8988T (cell line): Measurements from ENCODE around the gene RPL36.
"Not testable (repeated sequence)": the region's sequence is repeated elsewhere in the genome, so short reads cannot be mapped to it uniquely, and the experiment has no call there.

Experiments used
- DNase-seq: peaks from one replicate; pipeline ENCODE4 v3.0.0; 2011

Gene RPL36

DNA sequence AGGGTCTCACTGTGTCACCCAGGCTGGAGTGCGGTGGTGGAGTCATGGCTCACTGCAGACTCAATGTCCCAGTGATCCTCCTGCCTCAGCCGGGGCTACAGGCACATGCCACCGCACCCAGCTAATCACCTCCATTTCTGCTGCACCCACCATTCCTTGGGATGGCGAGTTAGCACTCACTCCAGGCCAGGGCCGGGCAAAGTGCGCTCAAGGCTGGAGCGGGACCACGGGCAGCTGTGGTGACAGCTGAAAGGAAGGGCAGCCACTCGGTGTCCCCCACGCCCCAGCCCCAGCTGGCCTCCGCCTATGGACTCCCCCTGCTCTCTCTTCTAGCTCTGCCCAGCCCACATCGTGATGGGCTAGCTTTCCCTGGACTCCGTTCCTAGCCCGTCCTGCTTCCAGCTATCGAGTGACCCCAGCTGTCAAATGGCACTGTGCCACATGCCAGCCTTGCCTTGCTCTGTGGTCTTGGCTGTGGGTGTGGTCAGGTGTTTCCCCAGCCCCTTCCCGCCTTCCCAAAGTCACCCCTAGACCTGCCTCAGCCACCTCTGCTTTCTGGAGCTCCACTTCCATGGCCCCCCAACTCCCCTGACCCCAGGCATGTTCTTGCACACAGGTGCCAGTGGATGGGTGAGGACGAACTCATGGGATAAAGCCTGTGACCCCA, 13.9 kb upstream of the RPL36 start:
- no peak for DNase-seq

DNA sequence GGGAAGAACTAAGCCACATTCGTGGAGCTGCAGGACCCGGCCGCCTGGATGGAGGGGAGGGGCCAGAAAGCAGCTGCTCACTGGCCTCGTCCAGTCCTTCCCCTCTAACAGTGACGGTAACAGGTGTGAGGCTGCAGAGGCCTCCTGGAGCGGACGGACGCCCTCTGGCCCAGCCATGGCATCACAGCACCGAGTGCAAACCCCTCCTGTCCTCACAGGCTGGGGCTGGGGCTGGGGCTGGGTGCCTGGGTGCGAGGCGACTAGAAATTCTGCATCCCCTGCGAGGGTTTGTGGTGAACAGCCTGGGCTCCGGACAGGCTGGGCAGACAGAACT, 13.4 kb upstream of the RPL36 start:
- DNase-seq = no peak

DNA sequence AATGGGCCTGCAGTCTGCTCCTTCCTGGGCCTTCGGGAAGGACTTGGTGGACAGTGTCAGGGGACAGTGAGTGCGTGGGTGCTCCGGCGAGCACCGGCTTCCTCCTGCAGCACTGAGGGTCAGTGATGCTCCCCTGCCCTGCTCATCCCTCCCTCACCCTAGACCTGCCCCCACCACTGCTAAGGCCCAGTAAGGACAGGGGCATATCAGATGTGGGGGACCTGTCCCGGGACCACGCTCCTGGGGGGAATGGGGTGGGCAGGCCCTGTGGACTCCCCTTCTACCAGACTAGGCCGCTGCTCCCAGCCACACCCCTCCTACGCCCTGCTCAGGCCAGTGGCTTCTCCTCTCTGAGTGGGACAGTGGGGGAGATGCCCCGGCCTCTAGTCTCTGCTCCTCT, 13.0 kb upstream of the RPL36 start:
- DNase-seq = no peak

DNA sequence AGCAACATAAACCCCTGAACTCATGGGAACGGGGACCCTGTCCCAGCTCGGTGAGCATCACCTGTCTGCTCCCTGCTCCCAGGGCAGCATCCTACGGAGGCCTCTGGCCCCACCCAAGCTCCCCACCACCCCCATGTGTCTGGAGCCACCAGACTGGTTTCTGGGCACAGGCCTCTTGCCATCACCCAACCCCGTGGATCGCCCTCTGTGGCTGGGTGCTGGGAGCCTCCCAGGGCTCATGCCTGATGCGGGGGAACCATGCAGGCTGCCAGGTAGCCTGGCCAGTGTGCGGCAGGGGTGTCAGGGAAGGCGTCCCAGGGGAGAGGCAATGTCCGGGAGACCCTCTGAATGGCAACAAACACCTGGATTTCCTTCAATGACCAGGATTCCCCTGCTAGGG, 12.5 kb upstream of the RPL36 start:
- no peak for DNase-seq

DNA sequence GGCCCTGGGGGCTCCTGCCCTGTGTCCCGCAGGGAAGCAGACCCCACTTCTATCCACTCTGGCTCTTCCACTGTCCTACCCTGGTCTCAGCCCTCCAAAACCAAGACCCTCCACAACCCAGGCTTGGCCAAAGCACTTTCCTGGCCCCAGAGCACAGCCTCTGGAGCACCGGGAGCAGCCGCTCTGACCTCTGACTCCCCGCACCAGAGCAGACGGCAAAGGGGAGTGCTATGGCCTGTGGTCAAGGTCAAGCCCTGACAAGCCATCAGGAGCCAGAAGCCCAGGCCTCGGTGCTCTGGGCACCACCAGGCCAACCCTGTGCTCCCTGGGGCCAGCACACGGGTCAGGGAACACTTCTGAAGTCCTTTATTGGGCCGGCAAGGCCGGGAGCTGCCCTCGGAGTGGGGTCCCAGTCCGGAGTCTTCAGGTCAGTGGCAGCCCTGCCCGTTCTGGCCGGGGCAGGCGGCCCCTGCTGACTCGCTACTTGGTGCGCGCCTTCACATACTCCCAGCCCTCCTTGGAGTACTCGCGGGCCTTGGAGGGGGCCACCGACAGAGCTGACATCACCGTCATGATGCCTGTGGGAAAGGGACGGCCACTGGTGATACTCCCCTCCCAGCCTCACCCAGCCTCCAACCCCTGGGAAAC, 11.9 kb upstream of the RPL36 start:
- DNase-seq = no peak

DNA sequence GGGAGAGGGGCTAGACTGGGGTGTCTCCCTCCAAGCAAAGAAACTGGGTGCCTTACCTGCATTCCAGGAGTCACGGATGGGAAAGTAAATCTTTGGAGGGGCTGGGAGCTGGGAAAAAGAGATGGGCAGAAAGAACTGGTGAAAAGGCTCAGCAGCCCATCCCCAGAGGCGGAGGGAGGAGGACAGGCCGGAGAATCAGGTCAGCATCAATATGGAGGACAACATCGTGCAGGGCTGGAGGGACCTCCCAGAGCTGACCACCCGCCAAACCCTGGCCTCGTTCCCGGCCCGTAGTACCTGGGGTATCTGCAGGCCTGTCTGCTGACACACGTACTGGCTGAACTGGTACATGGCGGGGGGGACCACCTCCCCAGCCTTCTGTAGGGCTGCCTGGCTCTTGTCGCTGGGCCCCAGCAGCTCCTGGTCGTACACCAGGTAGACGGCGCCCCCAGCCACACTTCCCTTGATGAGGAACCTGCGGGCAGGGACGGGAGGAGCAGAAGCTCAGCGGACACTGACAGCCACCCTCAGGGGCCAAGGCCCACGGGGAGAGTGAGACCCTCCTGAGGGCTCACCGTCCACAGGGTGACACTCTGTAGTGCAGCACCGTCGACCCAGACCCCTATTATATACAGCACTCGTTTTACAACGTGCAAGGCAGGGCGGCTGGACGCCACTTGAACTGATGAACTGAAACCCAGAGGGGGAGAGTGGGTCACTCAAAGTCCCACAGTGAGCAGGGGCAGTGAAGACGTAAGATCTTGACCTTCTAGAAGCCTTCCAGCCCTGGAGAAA, 10.6 kb upstream of the RPL36 start:
- no peak for DNase-seq

DNA sequence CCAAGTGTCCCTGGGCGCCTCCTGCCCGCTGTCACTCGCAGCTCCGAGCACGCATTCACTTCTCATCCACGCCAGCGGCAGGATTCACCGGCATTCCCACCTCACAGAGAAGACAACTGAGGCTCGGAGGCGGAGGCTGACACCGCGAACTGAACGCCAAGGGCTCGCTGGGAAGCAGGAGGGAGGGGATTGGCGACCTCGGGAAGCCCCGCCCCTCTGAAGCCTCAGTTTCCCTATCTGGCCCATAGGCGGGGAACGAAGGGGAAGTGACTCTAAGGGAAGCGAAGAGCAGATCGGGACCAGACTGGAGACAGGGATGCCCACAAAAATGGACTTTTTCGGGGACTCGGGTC, 10.0 kb upstream of the RPL36 start:
- DNase-seq = no peak

DNA sequence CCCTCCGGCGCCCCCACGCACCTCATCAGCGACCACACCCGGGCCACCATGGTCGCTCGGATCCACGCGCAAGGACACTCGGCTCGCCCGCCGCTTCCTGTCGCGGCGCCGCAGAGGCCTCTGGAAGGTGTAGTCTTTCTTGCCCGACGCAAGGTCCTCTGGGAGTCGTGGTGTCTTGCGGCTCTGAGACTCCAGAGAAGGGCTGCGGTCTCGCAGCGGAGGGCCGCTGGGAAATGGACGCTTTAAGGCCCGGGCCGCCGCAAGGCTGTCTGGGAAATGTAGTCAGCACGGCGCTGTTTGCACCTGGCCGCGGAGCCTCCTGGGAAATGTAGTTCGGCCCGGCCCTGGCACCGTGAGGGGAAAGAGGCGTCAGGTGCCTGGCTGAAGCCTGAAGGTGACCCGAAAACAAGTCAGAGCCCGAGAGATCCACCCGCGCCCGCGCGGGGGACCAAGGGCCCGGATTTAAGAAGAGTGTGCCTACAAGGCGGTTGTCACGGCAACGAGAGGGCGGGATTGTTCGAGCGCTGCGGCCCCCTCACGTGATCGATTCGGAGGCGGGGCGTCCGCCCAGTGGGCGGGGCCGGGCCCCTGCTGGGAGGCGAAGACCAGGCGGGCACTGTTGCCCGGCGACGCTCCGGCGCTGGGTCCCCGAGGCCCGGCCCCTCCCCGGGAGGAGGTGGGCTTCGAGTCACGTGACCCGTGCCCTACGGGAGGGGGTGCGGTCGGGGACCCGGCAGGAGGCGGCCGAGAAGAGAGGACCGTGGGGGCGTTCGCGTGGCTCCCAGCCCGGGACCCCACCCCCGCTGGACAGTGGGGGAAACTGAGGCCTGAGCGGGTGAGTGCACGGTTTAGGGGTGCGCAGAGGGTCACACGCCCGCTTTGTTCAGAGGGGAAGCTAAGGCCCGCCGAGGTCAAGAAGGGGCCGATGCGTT, 9.4 kb upstream of the RPL36 start, which contains the start of the genes HSD11B1L and MICOS13:
Gene HSD11B1L, plus strand, starts transcription at position 591 of the 932 bp plus-strand sequence. CDS start 3,806 bp downstream, outside the sequence.
Gene MICOS13, minus strand, starts transcription at position 80 of the 932 bp plus-strand sequence. Its CDS starts 30 bp downstream, at position 50.
- DNase-seq = peak; percentile 81

DNA sequence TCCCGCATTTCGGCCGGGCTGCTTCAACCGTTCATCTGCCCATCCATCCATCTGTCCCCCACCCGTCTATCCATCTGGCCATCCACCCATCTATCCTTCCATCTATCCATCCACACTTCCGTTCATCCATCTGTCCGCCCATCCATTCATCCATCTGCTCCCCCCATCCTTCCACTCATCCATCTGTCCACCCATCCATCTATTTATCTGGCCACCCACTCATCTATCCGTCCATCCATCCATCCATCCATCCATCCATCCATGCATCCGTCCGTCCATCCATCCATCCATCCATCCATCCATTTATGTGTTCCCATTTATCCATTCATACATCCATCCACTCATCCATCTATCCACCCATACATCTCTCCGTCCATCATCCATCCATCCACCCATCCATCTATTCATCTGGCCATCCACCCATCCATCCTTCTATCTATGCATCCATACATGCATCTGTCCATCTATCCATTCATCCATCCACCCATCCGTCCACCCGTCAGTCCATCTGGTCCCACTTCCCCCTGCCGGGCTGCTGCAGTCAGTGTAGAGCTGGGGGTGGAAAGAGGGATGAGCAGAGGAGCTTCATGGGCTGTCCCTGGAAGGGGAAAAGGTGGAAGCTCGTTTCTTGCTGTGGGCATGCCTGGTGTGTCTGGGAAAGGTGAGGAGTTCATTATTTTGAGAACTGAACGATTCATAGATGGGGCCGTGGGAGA, 8.5 kb upstream of the RPL36 start:
- DNase-seq = no peak

DNA sequence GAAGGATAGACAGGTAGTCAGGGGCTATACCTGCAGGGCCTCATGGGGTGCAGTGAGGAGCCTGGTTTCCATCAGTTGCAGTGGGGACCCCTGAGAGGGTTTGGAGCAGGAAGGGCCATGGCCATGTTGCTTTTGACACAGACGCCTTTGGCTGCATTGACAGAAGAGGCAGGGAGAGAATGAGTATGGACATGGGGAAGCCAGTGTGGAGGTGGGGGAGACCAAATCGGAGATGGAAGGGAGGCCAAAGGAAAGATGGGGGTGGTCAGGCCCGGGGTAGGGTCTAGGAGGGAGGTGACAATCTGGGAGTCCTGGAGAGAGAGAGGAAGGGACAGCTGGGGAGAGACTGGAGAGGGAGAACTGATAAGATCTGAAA, 8.0 kb upstream of the RPL36 start:
- DNase-seq = no peak

DNA sequence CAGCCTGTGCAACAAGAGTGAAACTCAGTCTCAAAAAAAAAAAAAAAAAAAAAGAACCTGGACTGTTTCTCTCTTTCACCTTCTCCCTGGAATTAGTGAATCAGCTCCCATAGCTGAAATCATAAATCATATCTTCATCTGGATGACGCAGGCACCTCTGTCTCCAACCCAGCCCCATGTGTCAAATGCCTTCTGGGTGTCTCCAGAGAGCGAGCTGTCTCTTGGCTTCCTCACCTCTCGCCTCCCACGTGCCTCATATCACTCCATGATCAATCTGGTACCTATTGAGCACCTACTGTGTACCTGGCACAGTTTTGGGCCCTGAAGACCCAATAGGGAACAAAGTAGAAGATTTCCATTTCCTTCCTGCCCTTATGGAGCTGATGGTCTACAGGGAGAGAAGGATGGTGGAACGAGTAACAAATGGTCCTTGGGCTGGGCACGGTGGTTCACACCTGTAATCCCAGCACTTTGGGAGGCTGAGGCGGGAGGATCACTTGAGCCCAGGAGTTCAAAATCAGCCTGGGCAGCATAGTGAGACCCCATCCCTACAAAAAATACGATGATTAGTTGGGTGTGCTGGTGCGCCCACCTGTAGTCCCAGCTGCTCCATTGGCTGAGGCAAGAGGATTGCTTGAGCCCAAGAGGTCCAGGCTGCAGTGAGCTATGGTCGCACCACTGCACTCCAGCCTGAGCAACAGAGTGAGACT, 6.8 kb upstream of the RPL36 start:
- DNase-seq = no peak

DNA sequence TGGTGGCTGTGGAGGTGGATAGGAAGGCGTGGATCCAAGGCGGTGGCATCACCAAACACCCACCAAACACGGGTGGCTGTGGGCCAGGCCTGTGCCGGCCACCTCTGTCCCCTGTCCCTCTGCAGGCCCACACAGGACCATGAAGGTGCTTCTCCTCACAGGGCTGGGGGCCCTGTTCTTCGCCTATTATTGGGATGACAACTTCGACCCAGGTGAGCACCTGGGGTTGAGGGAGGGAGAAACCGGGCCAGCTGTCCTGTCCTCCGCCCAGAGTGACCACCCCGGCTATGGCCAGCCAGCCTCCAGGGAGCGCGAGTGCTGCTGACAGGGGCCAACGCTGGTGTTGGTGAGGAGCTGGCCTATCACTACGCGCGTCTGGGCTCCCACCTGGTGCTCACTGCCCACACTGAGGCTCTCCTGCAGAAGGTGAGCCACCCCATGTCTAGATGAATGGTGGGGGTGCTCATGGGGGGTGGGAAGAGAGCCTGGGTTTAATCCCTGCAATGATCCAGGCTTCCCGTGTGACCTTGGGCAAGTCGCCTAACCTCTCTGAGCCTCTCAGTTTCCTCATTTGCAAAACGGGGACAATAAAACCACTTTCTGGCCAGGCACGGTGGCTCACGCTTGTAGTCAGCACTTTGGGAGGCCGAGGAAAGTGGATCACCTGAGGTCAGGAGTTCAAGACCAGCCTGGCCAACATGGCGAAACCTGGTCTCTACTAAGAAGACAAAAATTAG, 5.2 kb upstream of the RPL36 start:
- no peak for DNase-seq

DNA sequence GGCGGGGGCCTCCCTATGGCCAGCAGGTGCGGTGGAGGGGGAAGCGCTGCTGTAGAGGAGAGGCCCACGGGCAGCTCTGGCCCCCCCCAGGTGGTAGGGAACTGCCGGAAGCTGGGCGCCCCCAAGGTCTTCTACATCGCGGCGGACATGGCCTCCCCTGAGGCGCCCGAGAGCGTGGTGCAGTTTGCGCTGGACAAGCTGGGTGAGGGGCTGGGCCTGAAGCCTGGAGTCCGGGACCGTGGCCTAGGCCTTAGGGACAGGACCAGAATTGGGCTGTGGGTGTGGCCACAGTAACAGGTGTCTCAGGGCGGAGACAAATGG, 3.8 kb upstream of the RPL36 start:
- DNase-seq = no peak

DNA sequence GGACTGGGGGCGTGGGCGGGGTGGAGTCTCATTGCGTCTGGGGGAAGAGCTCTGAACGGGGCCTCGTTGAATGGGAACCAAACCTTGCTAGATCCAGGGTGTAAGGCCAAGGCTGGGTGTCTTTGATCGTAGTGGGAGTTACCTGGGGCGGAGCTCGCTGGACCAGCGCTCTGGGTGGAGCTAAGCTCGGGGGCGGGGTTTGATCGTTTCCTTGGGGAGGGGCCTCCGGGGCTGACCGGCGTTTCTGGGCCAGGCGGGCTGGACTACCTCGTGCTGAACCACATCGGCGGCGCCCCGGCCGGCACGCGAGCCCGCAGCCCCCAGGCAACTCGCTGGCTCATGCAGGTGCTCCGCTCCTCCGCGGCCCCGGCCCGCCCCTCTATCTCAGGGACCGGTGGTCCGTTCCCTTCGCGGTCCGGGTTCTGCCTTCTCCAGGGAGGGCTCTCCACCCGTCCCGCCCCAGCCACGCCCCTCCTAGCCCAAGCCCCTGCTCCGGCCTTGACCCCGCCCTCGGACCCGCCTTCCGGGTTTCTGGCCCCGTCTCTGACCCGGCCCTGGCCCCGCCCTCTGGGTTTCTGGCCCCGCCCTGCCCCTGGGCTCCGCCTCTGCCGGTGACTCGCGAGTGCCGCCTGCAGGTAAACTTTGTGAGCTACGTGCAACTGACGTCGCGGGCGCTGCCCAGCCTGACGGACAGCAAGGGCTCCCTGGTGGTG, 3.3 kb upstream of the RPL36 start:
- DNase-seq = peak; percentile 97

DNA sequence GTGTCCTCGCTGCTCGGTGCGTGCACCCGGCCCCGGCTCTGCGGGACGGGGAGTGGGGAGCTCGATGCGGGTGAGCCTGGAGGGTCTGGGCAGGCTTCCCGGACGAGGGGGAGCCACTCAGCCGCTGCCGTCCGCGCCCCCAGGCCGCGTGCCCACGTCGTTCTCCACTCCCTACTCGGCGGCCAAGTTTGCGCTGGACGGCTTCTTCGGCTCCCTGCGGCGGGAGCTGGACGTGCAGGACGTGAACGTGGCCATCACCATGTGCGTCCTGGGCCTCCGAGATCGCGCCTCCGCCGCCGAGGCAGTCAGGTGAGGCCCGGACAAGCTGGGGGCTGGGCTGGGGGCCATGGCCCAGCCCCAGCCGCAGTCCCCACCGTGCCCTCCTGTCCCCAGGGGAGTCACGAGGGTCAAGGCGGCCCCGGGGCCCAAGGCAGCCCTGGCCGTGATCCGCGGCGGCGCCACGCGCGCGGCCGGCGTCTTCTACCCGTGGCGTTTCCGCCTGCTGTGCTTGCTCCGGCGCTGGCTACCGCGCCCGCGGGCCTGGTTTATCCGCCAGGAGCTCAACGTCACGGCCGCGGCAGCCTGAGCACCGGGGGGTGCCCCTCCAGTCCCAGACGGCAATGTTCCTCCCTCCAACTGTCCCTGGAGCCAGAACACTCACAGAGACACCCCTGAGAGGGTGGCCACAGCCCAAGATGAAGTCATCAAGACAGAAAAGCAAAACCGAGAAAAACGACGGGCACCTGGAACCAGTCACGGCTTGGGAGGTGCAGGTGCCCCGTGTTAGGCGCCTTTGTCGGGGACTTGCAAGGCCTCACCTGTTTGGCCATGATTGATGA, 2.5 kb upstream of the RPL36 start:
- DNase-seq = no peak

DNA sequence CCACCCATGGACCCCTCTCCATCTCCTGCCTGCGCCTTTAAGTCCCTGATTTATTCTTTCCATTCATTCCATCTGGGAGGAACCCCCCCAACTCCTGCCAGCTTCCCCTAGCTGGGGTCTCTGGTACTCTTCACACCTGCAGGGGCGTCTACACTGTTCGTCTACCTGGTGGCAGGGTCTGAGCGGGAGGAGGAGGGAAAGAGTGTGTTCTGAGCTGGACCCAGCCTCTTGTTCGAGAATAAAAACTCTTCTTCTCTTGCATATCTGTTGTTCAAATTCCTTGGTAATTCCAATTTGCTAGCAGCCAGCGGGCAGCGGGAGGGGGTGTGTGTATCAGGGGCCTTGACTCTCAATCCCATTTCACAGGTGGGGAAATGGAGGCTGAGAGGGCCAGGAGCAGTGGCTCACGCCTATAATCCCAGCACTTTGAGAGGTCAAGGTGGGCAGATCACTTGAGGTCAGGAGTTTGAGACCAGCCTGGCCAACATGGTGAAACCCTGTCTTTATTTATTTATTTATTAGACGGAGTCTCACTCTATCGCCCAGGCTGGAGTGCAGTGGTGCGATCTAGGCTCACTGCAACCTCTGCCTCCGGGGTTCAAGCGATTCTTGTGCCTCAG, 1.7 kb upstream of the RPL36 start:
- DNase-seq = not testable (repeated sequence)

DNA sequence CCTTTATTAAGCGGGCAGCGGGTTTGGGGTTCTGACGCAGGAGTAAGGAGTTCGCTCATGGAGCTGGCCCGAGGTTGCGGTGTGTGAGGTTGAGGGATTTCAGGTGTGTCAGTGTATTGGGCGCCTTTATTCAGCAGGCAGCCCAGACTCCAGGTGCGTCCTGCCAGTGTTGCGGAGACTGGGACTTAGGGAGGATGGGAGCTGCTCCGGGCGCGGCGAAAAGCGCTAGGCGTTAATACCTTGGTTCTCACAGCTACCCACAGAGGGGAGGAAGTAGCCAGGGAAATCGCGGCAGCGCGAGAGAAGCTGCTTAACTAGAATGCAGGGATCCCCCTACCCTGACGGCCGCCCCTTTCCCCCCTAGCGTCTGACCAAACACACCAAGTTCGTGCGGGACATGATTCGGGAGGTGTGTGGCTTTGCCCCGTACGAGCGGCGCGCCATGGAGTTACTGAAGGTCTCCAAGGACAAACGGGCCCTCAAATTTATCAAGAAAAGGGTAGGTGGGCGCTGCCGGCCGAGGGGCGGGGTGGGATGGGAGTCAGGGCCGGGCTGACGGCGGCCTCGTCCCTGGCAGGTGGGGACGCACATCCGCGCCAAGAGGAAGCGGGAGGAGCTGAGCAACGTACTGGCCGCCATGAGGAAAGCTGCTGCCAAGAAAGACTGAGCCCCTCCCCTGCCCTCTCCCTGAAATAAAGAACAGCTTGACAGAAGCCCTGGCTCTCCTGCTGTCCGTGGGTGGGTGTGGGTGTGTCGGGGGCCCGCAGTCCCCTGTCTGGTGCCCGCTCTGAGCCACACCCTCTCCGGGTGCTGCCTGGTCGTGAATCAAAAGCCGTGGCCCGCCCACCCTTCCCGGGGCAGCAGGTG, 1.1 kb downstream of the RPL36 start:
- DNase-seq = no peak
